K562 (cell line): Measurements from ENCODE around the gene RBSN. TPM values are rescaled to one million over a fixed set of nuclear protein-coding genes. Genes with fewer than 3 reads are reported as not detected.

Experiments
- ATAC-seq: fragments of 200-7000 bp; cut with Tn5 transposase; 3 replicates; pipeline ENCODE4 v1.9.1; 2020; ENCODE audit warnings: moderate library complexity
- BruUV-seq: library from RNA; stranded (reverse); fragments of 400-500 nt; replicated peaks from 2 replicates; lab custom pipeline; 2021; lab: Mats Ljungman, UMichigan
- CTCF ChIA-PET: fragments of 300-600 bp; formaldehyde crosslinking; extraction: SDS; loops from one replicate; lab custom pipeline; 2021; ENCODE audit warnings: low intra/inter-chr PET ratio; lab: Yijun Ruan, JAX
- POLR2A ChIA-PET: fragments of 300-600, 350-650 bp; sonication (Branson Sonifier 250); formaldehyde crosslinking; extraction: SDS; loops from one replicate; lab custom pipeline; 2021; ENCODE audit warnings: antibody characterized with exemption, inconsistent platforms; lab: Yijun Ruan, JAX
- DNase-seq, 4 experiments: peaks; one replicate each; pipeline versions ENCODE4 v3.0.0 to v3.0.0-alpha.2; 2011 to 2018; ENCODE audit warnings: low spot score in 3 of 4, mixed read lengths in 3 of 4; ENCODE audit errors: extremely low read depth in 1 of 4
- FAIRE-seq: peaks from 2 replicates; lab custom pipeline; 2011; peaks lifted over from hg19 to GRCh38; lab: Jason Lieb, UNC
- H2AFZ ChIP-seq: 2 replicates; pipeline ENCODE4 v1.6.0; 2011; ENCODE audit warnings: low read depth, low read length, control low read depth, inconsistent platforms
- H3K27ac ChIP-seq: fragments of 200-600 bp; 3 replicates; pipeline ENCODE4 v1.8.0; 2011; ENCODE audit warnings: low read depth, mild to moderate bottlenecking, control low read depth, inconsistent platforms, low read length, moderate library complexity, mixed read lengths; ENCODE audit errors: extremely low read depth
- H3K27me3 ChIP-seq, 2 experiments: fragments of 300-600 bp in 1 of 2; 2 replicates in 1 of 2; 3 replicates in 1 of 2; pipeline versions ENCODE4 v1.6.0 to v1.8.0; 2011; ENCODE audit warnings: inconsistent platforms in 2 of 2, low read length in 2 of 2, mild to moderate bottlenecking in 1 of 2, mixed read lengths in 1 of 2, moderate library complexity in 1 of 2; ENCODE audit not compliant: control insufficient read depth in 2 of 2, insufficient read depth in 2 of 2
- H3K36me3 ChIP-seq: fragments of 300-600 bp; 3 replicates; pipeline ENCODE4 v1.8.0; 2011; ENCODE audit warnings: mild to moderate bottlenecking, low read length, inconsistent platforms; ENCODE audit not compliant: control insufficient read depth, insufficient read depth
- H3K4me1 ChIP-seq, 2 experiments: fragments of 200-600 bp in 1 of 2; replicated peaks in 1 of 2; 2 replicates in 1 of 2; 3 replicates in 1 of 2; pipeline versions ENCODE4 v1.5.1 to v1.8.0; 2011; ENCODE audit warnings: inconsistent platforms in 2 of 2, low read length in 2 of 2, mild to moderate bottlenecking in 1 of 2, mixed read lengths in 1 of 2, moderate library complexity in 1 of 2; ENCODE audit not compliant: control insufficient read depth in 2 of 2, insufficient read depth in 2 of 2
- H3K4me2 ChIP-seq: 2 replicates; pipeline ENCODE4 v1.6.1; 2011; ENCODE audit warnings: low read length, control low read depth, inconsistent platforms, mixed read lengths; ENCODE audit not compliant: insufficient read depth
- H3K4me3 ChIP-seq: fragments of 200-600 bp; sonication (generic), shearing (Covaris generic); 2 replicates; pipeline ENCODE4 v1.5.1; 2016; ENCODE audit warnings: control low read depth, inconsistent platforms
- H3K79me2 ChIP-seq: fragments of 200-600 bp; 3 replicates; pipeline ENCODE4 v1.8.0; 2011; ENCODE audit warnings: low read length, inconsistent platforms; ENCODE audit not compliant: control insufficient read depth, insufficient read depth
- H3K9ac ChIP-seq, 2 experiments: 2 replicates each; pipeline versions ENCODE4 v1.6.0 to v1.6.1; 2011; ENCODE audit warnings: low read depth in 2 of 2, low read length in 2 of 2, control low read depth in 1 of 2, inconsistent platforms in 1 of 2, mild to moderate bottlenecking in 1 of 2, mixed read lengths in 1 of 2; ENCODE audit not compliant: insufficient read depth in 1 of 2
- H3K9me1 ChIP-seq: one replicate; pipeline ENCODE4 v1.6.0; 2011; ENCODE audit warnings: inconsistent platforms, mild to moderate bottlenecking, low read length, moderate library complexity; ENCODE audit not compliant: control insufficient read depth, insufficient read depth
- H3K9me3 ChIP-seq: replicated peaks from 2 replicates; pipeline ENCODE4 v1.5.1; 2011; ENCODE audit warnings: low read depth, low read length, inconsistent platforms; ENCODE audit not compliant: control insufficient read depth, insufficient read depth
- H4K20me1 ChIP-seq: replicated peaks from 2 replicates; pipeline ENCODE4 v1.6.1; 2011; ENCODE audit warnings: low read length, inconsistent platforms, mixed read lengths; ENCODE audit not compliant: control insufficient read depth, insufficient read depth
- CAMTA2 ChIP-seq: fragments of 250-450 bp; sonication (Bioruptor Pico); conservative IDR thresholded peaks from 2 replicates; pipeline ENCODE4 v1.5.1; 2022
- FOXA3 ChIP-seq, 2 experiments: fragments of 450-650 bp in 1 of 2; sonication (generic) in 1 of 2; formaldehyde crosslinking; IDR thresholded peaks in 1 of 2; conservative IDR thresholded peaks in 1 of 2; 2 replicates each; pipeline versions ENCODE4 v1.4.0 to v1.8.0; 2020 to 2022; ENCODE audit warnings: mild to moderate bottlenecking in 2 of 2, missing genetic modification reagents in 1 of 2
- LARP7 ChIP-seq: fragments of 450-650 bp; IDR thresholded peaks from 2 replicates; pipeline ENCODE4 v1.6.1; 2016
- MEIS2 ChIP-seq: fragments of 450-650 bp; IDR thresholded peaks from 2 replicates; pipeline ENCODE4 v1.6.1; 2014; ENCODE audit warnings: mild to moderate bottlenecking; ENCODE audit not compliant: partially characterized antibody
- NR2C1 ChIP-seq, 2 experiments: fragments of 450-650 bp; IDR thresholded peaks; 2 replicates each; pipeline ENCODE4 v1.6.1; 2017; ENCODE audit warnings: mild to moderate bottlenecking in 2 of 2, antibody characterized with exemption in 1 of 2, inconsistent platforms in 1 of 2, missing compliant biosample characterization in 1 of 2, missing genetic modification characterization in 1 of 2
- NUFIP1 ChIP-seq: fragments of 450-650 bp; IDR thresholded peaks from 2 replicates; pipeline ENCODE4 v1.6.1; 2018; ENCODE audit not compliant: partially characterized antibody
- SRF ChIP-seq, 2 experiments: fragments of 250-450, 450-650 bp in 1 of 2; sonication (Bioruptor Pico) in 1 of 2; sonication (generic) in 1 of 2; formaldehyde crosslinking; IDR thresholded peaks; 2 replicates each; pipeline versions ENCODE4 v1.5.0 to v1.5.1; 2020 to 2022; ENCODE audit warnings: mild to moderate bottlenecking in 1 of 2, missing genetic modification reagents in 1 of 2
- TAF15 ChIP-seq: fragments of 200-400 bp; formaldehyde crosslinking; IDR thresholded peaks from 2 replicates; pipeline ENCODE4 v1.6.1; 2017; ENCODE audit warnings: mild to moderate bottlenecking, low read depth, low read length, moderate library complexity
- TAF9B ChIP-seq: fragments of 450-650 bp; IDR thresholded peaks from 2 replicates; pipeline ENCODE4 v1.6.1; 2018; ENCODE audit warnings: mild to moderate bottlenecking; ENCODE audit not compliant: partially characterized antibody
- ZNF57 ChIP-seq: fragments of 450-650 bp; formaldehyde crosslinking; IDR thresholded peaks from 2 replicates; pipeline ENCODE4 v1.4.0; 2020; ENCODE audit warnings: mild to moderate bottlenecking, moderate library complexity
- WGBS: fragments of 100-300 bp; shearing (Covaris generic); methylation state at CpG from one replicate; pipeline ENCODE4 v1.1.6; 2016; ENCODE audit warnings: low coverage, mixed read lengths; ENCODE audit not compliant: insufficient coverage; ENCODE audit errors: missing lambda C conversion rate; 5-methylcytosine and 5-hydroxymethylcytosine counted together
- in situ Hi-C: fragments of 300-500 bp; cut with MboI; formaldehyde crosslinking; loops from 4 replicates; pipeline ENCODE4 v1.15.0; 2018; ENCODE audit warnings: inconsistent platforms, mixed read lengths
- intact Hi-C: fragments of 100-400 bp; cut with micrococcal nuclease; formaldehyde crosslinking; loops from 2 replicates; pipeline ENCODE4 v1.14.2; 2022
- polyA plus RNA-seq, 8 experiments: library from polyadenylated mRNA; depleted of rRNA in 4 of 8; stranded (reverse) in 5 of 8; unstranded in 3 of 8; fragments of >200 nt; fragmentation: Nextera tagmentation in 2 of 8; fragmentation: Illumina TruSeq in 1 of 8; extraction: Ambion mirVana in 2 of 8; extraction: Trizol in 1 of 8; gene quantifications; 2 replicates each; pipeline versions ENCODE4 v1.2.1 to v1.2.3, GENCODE V29; 2011 to 2014; ENCODE audit warnings: inconsistent platforms in 1 of 8, missing spikeins in 1 of 8
- total RNA-seq, 7 experiments: library from RNA; depleted of rRNA in 6 of 7; stranded (reverse); fragments of >200 nt in 6 of 7; fragmentation: Illumina TruSeq in 2 of 7; extraction: Trizol in 2 of 7; gene quantifications; 2 replicates each; pipeline versions ENCODE4 v1.2.1 to v1.2.3, GENCODE V29; 2011 to 2021; ENCODE audit warnings: low replicate concordance in 1 of 7
- TF ChIP-seq, protein P1 (sequence below): sonication (generic); formaldehyde crosslinking; IDR thresholded peaks from 2 replicates; pipeline ENCODE4 v1.8.1; 2023; ENCODE audit warnings: mild to moderate bottlenecking, missing genetic modification reagents
- TF ChIP-seq, protein P2 (sequence below), 2 experiments: IDR thresholded peaks in 1 of 2; conservative IDR thresholded peaks in 1 of 2; 2 replicates each; pipeline ENCODE4 v1.6.1; 2016; ENCODE audit warnings: low read depth in 2 of 2, mild to moderate bottlenecking in 1 of 2, missing compliant biosample characterization in 1 of 2, missing genetic modification characterization in 1 of 2, moderate library complexity in 1 of 2

RBSN gene
- total and polyA plus RNA-seq, 9 of the 15 experiments (the other 6 are each of a cell fraction or from before 2014, with no cell fraction given), result 2.9 to 19.6 (median 15.0) TPM

DNA sequence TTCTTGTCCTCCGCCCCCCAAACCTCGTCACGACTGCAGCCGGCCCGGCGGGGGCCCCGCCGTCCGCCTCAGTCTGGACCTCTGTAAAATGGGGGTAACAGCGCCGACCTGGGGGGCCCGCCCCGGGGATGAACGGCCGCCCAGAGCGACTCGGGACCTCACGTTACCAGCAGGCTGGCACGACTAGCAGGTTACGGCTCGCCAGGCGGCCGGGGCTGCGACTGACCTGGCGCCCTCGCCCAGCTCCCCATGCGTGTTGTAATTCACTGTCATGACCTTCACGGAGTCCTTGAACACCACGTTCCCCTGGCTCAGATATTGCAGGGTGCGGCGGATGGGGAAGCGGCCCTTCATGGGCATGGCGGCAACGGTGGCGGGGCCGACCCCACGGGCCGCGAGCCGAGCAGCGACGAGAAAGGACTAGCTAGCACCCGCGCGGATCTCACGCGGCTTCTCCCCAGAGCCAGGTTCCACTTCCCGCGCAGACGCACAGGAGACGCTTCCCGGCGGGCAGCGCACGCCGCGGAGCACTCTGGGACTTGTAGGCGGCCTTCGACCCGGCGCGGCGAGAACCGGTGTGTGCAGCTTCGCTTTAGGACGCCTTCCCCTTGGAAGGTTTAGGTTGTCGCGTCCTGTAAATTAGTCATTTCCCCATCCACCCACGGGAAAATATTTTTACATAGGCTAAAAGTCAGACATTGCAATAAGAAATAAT, 34.0 kb downstream of the RBSN start, which contains the start of gene MRPS25 (continued):
- TF ChIP-seq, protein P1, sequence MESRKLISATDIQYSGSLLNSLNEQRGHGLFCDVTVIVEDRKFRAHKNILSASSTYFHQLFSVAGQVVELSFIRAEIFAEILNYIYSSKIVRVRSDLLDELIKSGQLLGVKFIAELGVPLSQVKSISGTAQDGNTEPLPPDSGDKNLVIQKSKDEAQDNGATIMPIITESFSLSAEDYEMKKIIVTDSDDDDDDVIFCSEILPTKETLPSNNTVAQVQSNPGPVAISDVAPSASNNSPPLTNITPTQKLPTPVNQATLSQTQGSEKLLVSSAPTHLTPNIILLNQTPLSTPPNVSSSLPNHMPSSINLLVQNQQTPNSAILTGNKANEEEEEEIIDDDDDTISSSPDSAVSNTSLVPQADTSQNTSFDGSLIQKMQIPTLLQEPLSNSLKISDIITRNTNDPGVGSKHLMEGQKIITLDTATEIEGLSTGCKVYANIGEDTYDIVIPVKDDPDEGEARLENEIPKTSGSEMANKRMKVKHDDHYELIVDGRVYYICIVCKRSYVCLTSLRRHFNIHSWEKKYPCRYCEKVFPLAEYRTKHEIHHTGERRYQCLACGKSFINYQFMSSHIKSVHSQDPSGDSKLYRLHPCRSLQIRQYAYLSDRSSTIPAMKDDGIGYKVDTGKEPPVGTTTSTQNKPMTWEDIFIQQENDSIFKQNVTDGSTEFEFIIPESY (CRISPR knock-in tag), result peak; percentile 20; the same call in 1 of the 2 replicates
- TF ChIP-seq CAMTA2 (CRISPR knock-in tag) (no peak), NR2C1 (IDR thresholded peaks at IDR 0.05) (peak; percentile 74), NR2C1 (tag; IDR thresholded peaks at IDR 0.05) (peak; percentile 89)
- TF ChIP-seq, all 486 proteins: peak for 163

DNA sequence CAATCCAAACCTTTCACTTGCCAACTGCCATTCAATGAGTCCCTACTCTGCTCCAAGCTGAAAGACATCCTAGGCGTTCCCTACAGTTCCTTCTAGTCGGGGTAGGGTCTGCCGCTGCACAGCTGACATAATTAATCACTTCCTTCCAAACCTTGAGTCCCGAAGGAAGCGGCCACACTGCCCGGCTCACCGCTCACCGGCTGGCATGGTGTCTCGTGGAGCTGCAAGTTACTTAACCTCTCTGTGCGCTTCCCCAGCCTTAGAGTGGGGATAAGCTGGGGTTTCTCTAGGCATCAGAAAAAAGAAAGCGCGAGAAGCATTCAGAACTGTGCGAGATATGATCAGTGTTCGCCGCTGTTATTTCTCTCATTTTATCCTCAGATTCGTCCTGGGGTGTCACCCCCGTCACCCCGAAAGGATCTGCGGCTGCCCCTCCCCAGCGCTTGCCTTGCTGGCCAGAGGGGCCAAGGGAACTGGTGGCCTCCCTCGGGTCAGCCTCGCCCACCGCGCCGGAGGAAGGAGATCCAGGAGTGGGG, 34.6 kb downstream of the RBSN start:
- peak overlapping the region; percentile 98 to 99 for H3K9ac ChIP-seq
- DNase-seq (peak in 3 of 4 experiments; percentile 37 to 41 (median 39)), ATAC-seq (peak; percentile 54), FAIRE-seq (peak; percentile 6)
- in situ Hi-C loops (no loop called here), intact Hi-C loops (loop anchor here (1.0 kb wide), 1 partner anchor 12 kb away; no protein-coding TSS in a partner anchor)
- WGBS, result under 1% methylated on average over 25 of the region's 25 CpGs
- H3K79me2 ChIP-seq, result peaks cover 44% of the 10 kb centered on the region
- ChIA-PET POLR2A (interaction anchor here (0.8 to 2.7 kb wide), 9 partner anchors 8 to 946 kb away, joined by 3 to 35 read pairs (median 6); partner anchors contain the start of genes BTD, HACL1 and RBSN), CTCF (no interaction called here)
- H3K27ac ChIP-seq, result peak overlapping the region; percentile 99
- peak overlapping the region; percentile 93 for H3K4me3 ChIP-seq
- peaks cover 15% of the 10 kb centered on the region for H4K20me1 ChIP-seq
- peaks cover 6% of the 10 kb centered on the region for H3K9me1 ChIP-seq
- no peaks in the 10 kb centered on the region for H3K9me3 ChIP-seq
- H2AFZ ChIP-seq, result peak overlapping the region; percentile 99
- peaks cover 33% of the 10 kb centered on the region for H3K36me3 ChIP-seq
- H3K27me3 ChIP-seq, result no peaks in the 10 kb centered on the region
- no TSS peak for BruUV-seq
- H3K4me2 ChIP-seq, result peak overlapping the region; percentile 90
- H3K4me1 ChIP-seq, result peaks cover 18 to 27% of the 10 kb centered on the region in 2 experiments; a peak in 4 of 5 replicates
- TF ChIP-seq FOXA3 (CRISPR knock-in tag; conservative IDR thresholded peaks at IDR 0.05 in 1 of 2, IDR thresholded peaks at IDR 0.05 in 1 of 2) (0 out of 4 replicates have a peak, but pooled peaks of 1 of the 2 experiments have one; percentile 54), TAF15 (no peak), TAF9B (no peak), ZNF57 (CRISPR knock-in tag) (0 out of 2 replicates have a peak, but pooled peaks have one; percentile 3), NUFIP1 (no peak), SRF (CRISPR knock-in tag; IDR thresholded peaks at IDR 0.05) (no peak), MEIS2 (peak; percentile 67), LARP7 (no peak)
- TF ChIP-seq, protein P2, sequence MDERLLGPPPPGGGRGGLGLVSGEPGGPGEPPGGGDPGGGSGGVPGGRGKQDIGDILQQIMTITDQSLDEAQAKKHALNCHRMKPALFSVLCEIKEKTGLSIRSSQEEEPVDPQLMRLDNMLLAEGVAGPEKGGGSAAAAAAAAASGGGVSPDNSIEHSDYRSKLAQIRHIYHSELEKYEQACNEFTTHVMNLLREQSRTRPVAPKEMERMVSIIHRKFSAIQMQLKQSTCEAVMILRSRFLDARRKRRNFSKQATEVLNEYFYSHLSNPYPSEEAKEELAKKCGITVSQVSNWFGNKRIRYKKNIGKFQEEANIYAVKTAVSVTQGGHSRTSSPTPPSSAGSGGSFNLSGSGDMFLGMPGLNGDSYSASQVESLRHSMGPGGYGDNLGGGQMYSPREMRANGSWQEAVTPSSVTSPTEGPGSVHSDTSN (CRISPR knock-in tag; IDR thresholded peaks at IDR 0.05; ENCODE audit: low read depth), result no peak
- TF ChIP-seq, protein P2 (tag; conservative IDR thresholded peaks at IDR 0.05; ENCODE audit: low read depth), result 0 out of 2 replicates have a peak, but pooled peaks have one; percentile 24
